ENCODE data around the gene TMED8. TPM values are rescaled to one million over a fixed set of nuclear protein-coding genes. Genes with fewer than 3 reads are reported as not detected.

The TMED8 gene
- total and polyA plus RNA-seq, 2 of the 13 experiments (the other 11 are each of a cell fraction or from before 2014, with no cell fraction given): 6.0 to 11.7 TPM

- no TSS peak for BruUV-seq (replicated peaks)
- Histone ChIP-seq H3K4me2 (ENCODE audit: low read depth, low read length) (no peak overlapping the region), H3K27ac (ENCODE audit: extremely low read length, insufficient read depth, low read length) (no peak overlapping the region), H4K20me1 (ENCODE audit: insufficient read depth, low read length) (no peaks in the 10 kb centered on the region), H3K9ac (ENCODE audit: insufficient read depth, low read depth, low read length) (no peak overlapping the region), H3K27me3 (ENCODE audit: control insufficient read depth in 1 of 2, insufficient read depth in 2 of 2, low read length in 2 of 2) (no peaks in the 10 kb centered on the region), H2AFZ (ENCODE audit: low read length) (no peak overlapping the region), H3K4me1 (ENCODE audit: insufficient read depth, low read length) (no peaks in the 10 kb centered on the region), H3K79me2 (ENCODE audit: insufficient read depth, low read length) (no peaks in the 10 kb centered on the region), H3K4me3 (replicated peaks in 1 of 3; ENCODE audit: insufficient read depth in 1 of 3, low read depth in 2 of 3, low read length in 3 of 3) (no peak overlapping the region), H3K36me3 (replicated peaks in 1 of 2; ENCODE audit: control insufficient read depth in 1 of 2, insufficient read depth in 2 of 2, low read length in 2 of 2) (no peaks in the 10 kb centered on the region), H3K9me3 (ENCODE audit: low read length) (peaks cover 6% of the 10 kb centered on the region; the same call in 1 of the 2 replicates)
- in situ Hi-C loops (cut with HindIII; ENCODE audit: extremely low pct_ligation_motif_present, low pct_unique_long_range_greater_than_20kb) (no loop called here), intact Hi-C loops (cut with micrococcal nuclease; ENCODE audit: unreplicated experiment) (no loop called here)
- no peak for TF ChIP-seq ADNP (CRISPR knock-in tag; IDR thresholded peaks at IDR 0.05)
- TF ChIP-seq SNRNP70 (IDR thresholded peaks at IDR 0.05; ENCODE audit: low read depth, low read length): no peak
- no peak for TF ChIP-seq ZNF652 (CRISPR knock-in tag; IDR thresholded peaks at IDR 0.05; ENCODE audit: borderline replicate concordance, low read depth)
- TF ChIP-seq GTF3A (CRISPR knock-in tag; conservative IDR thresholded peaks at IDR 0.05): no peak
- no peak for TF ChIP-seq FLYWCH1 (CRISPR knock-in tag; IDR thresholded peaks at IDR 0.05)
- no peak for TF ChIP-seq IRF1 (CRISPR knock-in tag; IDR thresholded peaks at IDR 0.05; ENCODE audit: low read depth)
- WGBS (ENCODE audit: low lambda C conversion rate): 58% methylated on average over 6 of the region's 6 CpGs
- no peak for ATAC-seq
- ChIA-PET POLR2A (no interaction called here), CTCF (ENCODE audit: low intra/inter-chr PET ratio, low total read pairs) (no interaction called here)
- no peak for DNase-seq (ENCODE audit: low spot score)
- FAIRE-seq: no peak
These were observed 23.3 kb upstream of the TMED8 start for GRCh38 chr14:77400216-77400615.

- Histone ChIP-seq H3K36me3 (replicated peaks in 1 of 2; ENCODE audit: control insufficient read depth in 1 of 2, insufficient read depth in 2 of 2, low read length in 2 of 2) (no peaks in the 10 kb centered on the region), H2AFZ (ENCODE audit: low read length) (no peak overlapping the region), H3K4me2 (ENCODE audit: low read depth, low read length) (peak overlapping the region; percentile 11; the same call in 1 of the 2 replicates), H3K9me3 (ENCODE audit: low read length) (no peaks in the 10 kb centered on the region), H3K9ac (ENCODE audit: insufficient read depth, low read depth, low read length) (no peak overlapping the region), H3K27ac (ENCODE audit: extremely low read length, insufficient read depth, low read length) (peak overlapping the region; percentile 33), H3K4me1 (ENCODE audit: insufficient read depth, low read length) (peaks cover 50% of the 10 kb centered on the region), H3K79me2 (ENCODE audit: insufficient read depth, low read length) (no peaks in the 10 kb centered on the region), H4K20me1 (ENCODE audit: insufficient read depth, low read length) (no peaks in the 10 kb centered on the region), H3K27me3 (ENCODE audit: control insufficient read depth in 1 of 2, insufficient read depth in 2 of 2, low read length in 2 of 2) (no peaks in the 10 kb centered on the region), H3K4me3 (replicated peaks in 1 of 3; ENCODE audit: insufficient read depth in 1 of 3, low read depth in 2 of 3, low read length in 3 of 3) (no peak overlapping the region)
- ATAC-seq: peak; percentile 97
- intact Hi-C loops (cut with micrococcal nuclease; ENCODE audit: unreplicated experiment): no loop called here
- 60% methylated on average over 4 of the region's 4 CpGs for WGBS (ENCODE audit: low lambda C conversion rate)
- ChIA-PET POLR2A (no interaction called here), CTCF (ENCODE audit: low intra/inter-chr PET ratio, low total read pairs) (no interaction called here)
- no TSS peak for BruUV-seq (replicated peaks)
- DNase-seq (ENCODE audit: low spot score): peak; percentile 68
- no peak for FAIRE-seq
- in situ Hi-C loops (cut with HindIII; ENCODE audit: extremely low pct_ligation_motif_present, low pct_unique_long_range_greater_than_20kb): no loop called here
- TF ChIP-seq ZNF430 (CRISPR knock-in tag; IDR thresholded peaks at IDR 0.05) (no peak), SPEN (CRISPR knock-in tag; IDR thresholded peaks at IDR 0.05; ENCODE audit: low read depth) (no peak), ZNF530 (CRISPR knock-in tag; IDR thresholded peaks at IDR 0.05; ENCODE audit: low read depth) (no peak), BRCA1 (CRISPR knock-in tag; IDR thresholded peaks at IDR 0.05) (no peak), RXRA (CRISPR knock-in tag; IDR thresholded peaks at IDR 0.05) (no peak), HNF1A (IDR thresholded peaks at IDR 0.05; ENCODE audit: low read depth) (peak; percentile 84), HNF1A (CRISPR knock-in tag; IDR thresholded peaks at IDR 0.05; ENCODE audit: borderline replicate concordance) (peak; percentile 91; the same call in 1 of the 2 replicates), ARID3A (IDR thresholded peaks at IDR 0.05; ENCODE audit: low read depth, low read length) (0 out of 2 replicates have a peak, but pooled peaks have one; percentile 36)
These were observed 13.3 kb upstream of the TMED8 start for GRCh38 chr14:77390188-77390587.
